Psoas muscle (tissue), 8 donors: Measurements from ENCODE around the gene NCCRP1. TPM values are rescaled to one million over a fixed set of nuclear protein-coding genes. Genes with fewer than 3 reads are reported as not detected.

Experiments used
- ATAC-seq, 4 donors: fragments of 200-7000 bp; cut with Tn5 transposase; one replicate each; pipeline ENCODE4 v1.9.1; 2020; ENCODE audit warnings: moderate library complexity in 3 of 4, mild to moderate bottlenecking in 2 of 4
- DNase-seq, 2 donors: peaks; one replicate each; pipeline ENCODE4 v3.0.0-alpha.2; 2020
- H3K27ac ChIP-seq: fragments of 200-600 bp; one replicate; pipeline ENCODE4 v1.8.0; 2022
- H3K27me3 ChIP-seq, 3 donors: fragments of 200-600 bp in 1 of 3; one replicate each; pipeline versions ENCODE4 v1.6.1 to v1.8.0; 2013 to 2022; ENCODE audit warnings: low read length in 2 of 3, mild to moderate bottlenecking in 2 of 3, moderate library complexity in 1 of 3; ENCODE audit not compliant: insufficient read depth in 3 of 3
- H3K36me3 ChIP-seq, 2 donors: fragments of 200-600 bp in 1 of 2; one replicate each; pipeline versions ENCODE4 v1.6.1 to v1.8.0; 2013 to 2022; ENCODE audit warnings: low read depth in 1 of 2, mild to moderate bottlenecking in 1 of 2, moderate library complexity in 1 of 2; ENCODE audit not compliant: insufficient read depth in 1 of 2
- H3K4me1 ChIP-seq: fragments of 200-600 bp; one replicate; pipeline ENCODE4 v1.8.0; 2022
- H3K4me3 ChIP-seq: fragments of 200-600 bp; one replicate; pipeline ENCODE4 v1.8.0; 2022; ENCODE audit warnings: mild to moderate bottlenecking
- H3K9me3 ChIP-seq: fragments of 200-600 bp; one replicate; pipeline ENCODE4 v1.8.0; 2022
- CTCF ChIP-seq: fragments of 200-600 bp; IDR thresholded peaks from one replicate; pipeline ENCODE4 v1.8.0; 2022; ENCODE audit warnings: antibody characterized with exemption
- WGBS, 3 donors: extraction: QIAGEN DNeasy Blood & Tissue Kit; methylation state at CpG; one replicate each; pipeline versions ENCODE4 v1.1.6 to v1.1.7; 2013; 5-methylcytosine and 5-hydroxymethylcytosine counted together
- intact Hi-C, 2 donors: fragments of 100-400 bp; cut with DNase I; formaldehyde crosslinking; loops; one replicate each; pipeline versions ENCODE4 v1.11.0 to v1.14.2; 2022
- polyA plus RNA-seq, 3 donors: library from polyadenylated mRNA; stranded (reverse); fragments of 200-250 nt; gene quantifications; one replicate each; pipeline ENCODE4 v1.2.3, GENCODE V29; 2013
- total RNA-seq, 4 donors: library from RNA; stranded (reverse); fragmentation: NEBNext Ultra II Directional in 2 of 4; extraction: Animal tissue kit (Norgen Biotek cat#: 25700) in 2 of 4; gene quantifications; one replicate each; pipeline versions ENCODE4 v1.2.1 to v1.2.4, GENCODE V29; 2021 to 2023
- donor health status: healthy with polysubstance abuse.
- donor health status: DM: no; HTN: no; CAD: no; lungs with moderate emphysema.
- donor health status: Bipolar disorder and iron deficiency.
- donor health status: healthy.
- donor health status: DM: yes; HTN: yes; CAD: no.
- donor health status: DM: no; HTN: no; CAD: no.
- donor health status: DM: no; HTN: no; CAD: no.
- donor health status: DM: yes; HTN: yes; CAD: no.

Gene NCCRP1
- total and polyA plus RNA-seq, 7 donors, result 0.13 TPM; not detected in 5

- Histone ChIP-seq H3K4me3 (no peak overlapping the region), H3K9me3 (no peaks in the 10 kb centered on the region), H3K36me3 (peaks cover 0 to 33% of the 10 kb centered on the region in 2 donors), H3K27ac (no peak overlapping the region), H3K27me3 (peaks cover 0 to 1% (median 0%) of the 10 kb centered on the region in 3 donors), H3K4me1 (no peaks in the 10 kb centered on the region)
- intact Hi-C loops, result no loop called here
- ATAC-seq, result no peak
- DNase-seq, result no peak
- TF ChIP-seq CTCF, result no peak
- WGBS, 3 donors, result 73 to 79% (median 77%) methylated on average over 21 of the region's 21 CpGs
Measured at GRCh38 chr19:39181500-39182173, 15.1 kb upstream of the NCCRP1 start.

- Histone ChIP-seq H3K36me3 (peaks cover 0 to 30% of the 10 kb centered on the region in 2 donors), H3K27me3 (peaks cover 0 to 1% (median 0%) of the 10 kb centered on the region in 3 donors), H3K4me3 (no peak overlapping the region), H3K9me3 (no peaks in the 10 kb centered on the region), H3K4me1 (no peaks in the 10 kb centered on the region), H3K27ac (no peak overlapping the region)
- no peak for TF ChIP-seq CTCF
- intact Hi-C loops, result no loop called here
- WGBS, 3 donors, result 65 to 74% (median 70%) methylated on average over 4 of the region's 4 CpGs
- ATAC-seq (no peak), DNase-seq (no peak)
Measured at GRCh38 chr19:39182174-39182505, 14.6 kb upstream of the NCCRP1 start.

- 77 to 84% (median 82%) methylated on average over 8 of the region's 8 CpGs for WGBS, 3 donors
- peaks cover 0 to 1% (median under 1%) of the 10 kb centered on the region in 3 donors for H3K27me3 ChIP-seq
- intact Hi-C loops, result no loop called here
- no peak overlapping the region for H3K27ac ChIP-seq
- no peaks in the 10 kb centered on the region for H3K9me3 ChIP-seq
- H3K4me1 ChIP-seq, result no peaks in the 10 kb centered on the region
- peaks cover 0 to 21% of the 10 kb centered on the region in 2 donors for H3K36me3 ChIP-seq
- H3K4me3 ChIP-seq, result no peak overlapping the region
- no peak for TF ChIP-seq CTCF
- ATAC-seq (no peak), DNase-seq (no peak)
Measured at GRCh38 chr19:39183104-39183503, 13.7 kb upstream of the NCCRP1 start.

- no peak for TF ChIP-seq CTCF
- intact Hi-C loops, result loop anchor here in 1 of 2 donors (5.0 kb wide), 1 partner anchor 64 kb away; no protein-coding TSS in a partner anchor
- DNase-seq, result no peak
- no peak for ATAC-seq
- WGBS, 3 donors, result 88 to 94% (median 91%) methylated on average over 8 of the region's 8 CpGs
- Histone ChIP-seq H3K4me1 (no peaks in the 10 kb centered on the region), H3K27me3 (peaks cover 0 to 17% (median 1%) of the 10 kb centered on the region in 3 donors), H3K9me3 (no peaks in the 10 kb centered on the region), H3K36me3 (no peaks in the 10 kb centered on the region), H3K4me3 (no peak overlapping the region), H3K27ac (no peak overlapping the region)
Measured at GRCh38 chr19:39186391-39186790, 10.4 kb upstream of the NCCRP1 start.

GRCh38 chr19:39187552-39187943, 9.2 kb upstream of the NCCRP1 start:
- 42 to 57% (median 49%) methylated on average over 8 of the region's 8 CpGs for WGBS, 3 donors
- Histone ChIP-seq H3K4me1 (no peaks in the 10 kb centered on the region), H3K36me3 (no peaks in the 10 kb centered on the region), H3K27ac (no peak overlapping the region), H3K27me3 (peaks cover 0 to 17% (median 1%) of the 10 kb centered on the region in 3 donors), H3K4me3 (no peak overlapping the region), H3K9me3 (no peaks in the 10 kb centered on the region)
- TF ChIP-seq CTCF, result no peak
- ATAC-seq, result no peak
- intact Hi-C loops, result loop anchor here in 1 of 2 donors (5.0 kb wide), 1 partner anchor 65 kb away; no protein-coding TSS in a partner anchor
- DNase-seq, result no peak
